Measurements from ENCODE around the gene RDH5. TPM values are rescaled to one million over a fixed set of nuclear protein-coding genes. Genes with fewer than 3 reads are reported as not detected.

The RDH5 gene
- total RNA-seq, 1 experiment from 2014 or later, result 5.1 TPM

- ATAC-seq (no peak), DNase-seq (no peak)
- Histone ChIP-seq H3K36me3 (ENCODE audit: low read depth, low read length) (no peaks in the 10 kb centered on the region), H3K4me1 (ENCODE audit: insufficient read depth, low read length) (peaks cover 39% of the 10 kb centered on the region), H3K9me2 (replicated peaks; ENCODE audit: low read length) (no peaks in the 10 kb centered on the region), H3K27me3 (ENCODE audit: low read length) (no peaks in the 10 kb centered on the region), H3K4me2 (ENCODE audit: low read length) (no peak overlapping the region), H3K9ac (ENCODE audit: low read length) (no peak overlapping the region), H3K79me2 (ENCODE audit: low read length) (no peaks in the 10 kb centered on the region), H4K20me1 (ENCODE audit: low read length) (no peaks in the 10 kb centered on the region), H3K27ac (ENCODE audit: low read length) (no peak overlapping the region), H2AFZ (ENCODE audit: low read length) (no peak overlapping the region), H3K9me3 (ENCODE audit: low read length) (no peaks in the 10 kb centered on the region), H3K4me3 (ENCODE audit: low read length) (no peak overlapping the region), H3F3A (ENCODE audit: low read length, unreplicated experiment) (no peaks in the 10 kb centered on the region)
- no peak for TF ChIP-seq CTCF (conservative IDR thresholded peaks at IDR 0.05; ENCODE audit: low read depth, low read length)
- TF ChIP-seq EZH2 (IDR thresholded peaks at IDR 0.05; ENCODE audit: low read length, unreplicated experiment), result no peak
- TF ChIP-seq EZH2phosphoT487 (IDR thresholded peaks at IDR 0.05; ENCODE audit: borderline replicate concordance, low read length), result no peak
- ChIA-PET POLR2A (ENCODE audit: unreplicated experiment) (interaction anchor here (0.5 kb wide), 1 partner anchor 36 kb away, joined by 8 read pairs; no protein-coding TSS in a partner anchor), CTCF (no interaction called here)
- no TSS peak for BruUV-seq (replicated peaks)
- intact Hi-C loops (cut with micrococcal nuclease), result no loop called here
Measured at GRCh38 chr12:55712700-55713415, 7.3 kb upstream of the RDH5 start.

GRCh38 chr12:55713721-55714120 lies 6.5 kb upstream of the RDH5 start:
- Histone ChIP-seq H3K27ac (ENCODE audit: low read length) (no peak overlapping the region), H3K79me2 (ENCODE audit: low read length) (no peaks in the 10 kb centered on the region), H3K4me1 (ENCODE audit: insufficient read depth, low read length) (peaks cover 40% of the 10 kb centered on the region), H2AFZ (ENCODE audit: low read length) (no peak overlapping the region), H3K4me2 (ENCODE audit: low read length) (peak overlapping the region; percentile 27), H3K9ac (ENCODE audit: low read length) (no peak overlapping the region), H3K27me3 (ENCODE audit: low read length) (no peaks in the 10 kb centered on the region), H4K20me1 (ENCODE audit: low read length) (no peaks in the 10 kb centered on the region), H3K9me2 (replicated peaks; ENCODE audit: low read length) (no peaks in the 10 kb centered on the region), H3F3A (ENCODE audit: low read length, unreplicated experiment) (no peaks in the 10 kb centered on the region), H3K36me3 (ENCODE audit: low read depth, low read length) (no peaks in the 10 kb centered on the region), H3K4me3 (ENCODE audit: low read length) (no peak overlapping the region), H3K9me3 (ENCODE audit: low read length) (no peaks in the 10 kb centered on the region)
- ChIA-PET POLR2A (ENCODE audit: unreplicated experiment) (no interaction called here), CTCF (no interaction called here)
- TF ChIP-seq CTCF (conservative IDR thresholded peaks at IDR 0.05; ENCODE audit: low read depth, low read length), result no peak
- no peak for TF ChIP-seq EZH2phosphoT487 (IDR thresholded peaks at IDR 0.05; ENCODE audit: borderline replicate concordance, low read length)
- BruUV-seq (replicated peaks), result no TSS peak
- peak; percentile 94 for DNase-seq
- intact Hi-C loops (cut with micrococcal nuclease), result no loop called here
- ATAC-seq, result peak; percentile 6

- BruUV-seq (replicated peaks), result no TSS peak
- H3K27me3 ChIP-seq (ENCODE audit: low read length), result no peaks in the 10 kb centered on the region
- peaks cover 55% of the 10 kb centered on the region for H3K4me1 ChIP-seq (ENCODE audit: insufficient read depth, low read length)
- peak overlapping the region; percentile 89 for H3K4me2 ChIP-seq (ENCODE audit: low read length)
- intact Hi-C loops (cut with micrococcal nuclease), result no loop called here
- H3K27ac ChIP-seq (ENCODE audit: low read length), result peak overlapping the region; percentile 86
- no peaks in the 10 kb centered on the region for H3K9me3 ChIP-seq (ENCODE audit: low read length)
- H3K79me2 ChIP-seq (ENCODE audit: low read length), result no peaks in the 10 kb centered on the region
- H3K4me3 ChIP-seq (ENCODE audit: low read length), result peak overlapping the region; percentile 72
- CTCF ChIA-PET, result interaction anchor here (1.0 kb wide), 1 partner anchor 34 kb away, joined by 4 read pairs; a partner anchor contains a TSS
- no peaks in the 10 kb centered on the region for H3K9me2 ChIP-seq (replicated peaks; ENCODE audit: low read length)
- POLR2A ChIA-PET (ENCODE audit: unreplicated experiment), result no interaction called here
- H4K20me1 ChIP-seq (ENCODE audit: low read length), result no peaks in the 10 kb centered on the region
- H3F3A ChIP-seq (ENCODE audit: low read length, unreplicated experiment), result no peaks in the 10 kb centered on the region
- no peaks in the 10 kb centered on the region for H3K36me3 ChIP-seq (ENCODE audit: low read depth, low read length)
- H2AFZ ChIP-seq (ENCODE audit: low read length), result peak overlapping the region; percentile 96
- no peak for DNase-seq
- ATAC-seq, result no peak
- no peak for TF ChIP-seq EZH2phosphoT487 (IDR thresholded peaks at IDR 0.05; ENCODE audit: borderline replicate concordance, low read length)
- no peak for TF ChIP-seq EZH2 (IDR thresholded peaks at IDR 0.05; ENCODE audit: low read length, unreplicated experiment)
- TF ChIP-seq CTCF (conservative IDR thresholded peaks at IDR 0.05; ENCODE audit: low read depth, low read length), result no peak
- H3K9ac ChIP-seq (ENCODE audit: low read length), result peak overlapping the region; percentile 78; the same call in 1 of the 2 replicates
Measured at GRCh38 chr12:55715169-55715764, 4.9 kb upstream of the RDH5 start.

All from PC-3 (cell line).